M059J (cell line): Measurements from ENCODE around the gene HYI. TPM values are rescaled to one million over a fixed set of nuclear protein-coding genes. Genes with fewer than 3 reads are reported as not detected.
A peak's percentile ranks its signal among the peaks of the same experiment; 100 is the strongest.
"Not testable (repeated sequence)": the region's sequence is repeated elsewhere in the genome, so short reads cannot be mapped to it uniquely, and the experiment has no call there.

Experiments
- DNase-seq: peaks from one replicate; pipeline ENCODE4 v3.0.0-alpha.2; 2012; ENCODE audit warnings: low read depth
- total RNA-seq: library from RNA; depleted of rRNA; stranded (reverse); fragments of >200 nt; shearing (Covaris generic); gene quantifications from 2 replicates; pipeline ENCODE4 v1.2.3, GENCODE V29; 2014

Gene HYI
- total RNA-seq, 1 experiment from 2014 or later: 50.9 TPM

GRCh38 chr1:43427941-43428340 is 25.8 kb downstream of the HYI start:
- no peak for DNase-seq

- DNase-seq: no peak
These were observed 26.2 kb downstream of the HYI start for GRCh38 chr1:43427524-43427923.

- no peak for DNase-seq
These were observed 27.5 kb downstream of the HYI start for GRCh38 chr1:43426221-43426620.

GRCh38 chr1:43425045-43425444 is 28.7 kb downstream of the HYI start:
- no peak for DNase-seq

GRCh38 chr1:43423672-43424550 is 29.8 kb downstream of the HYI start:
- DNase-seq: no peak

- no peak for DNase-seq
These were observed 30.6 kb downstream of the HYI start for GRCh38 chr1:43422995-43423671.

GRCh38 chr1:43421976-43422750 is 31.6 kb downstream of the HYI start:
- no peak for DNase-seq

- DNase-seq: no peak
These were observed 32.3 kb downstream of the HYI start for GRCh38 chr1:43421396-43421795.

GRCh38 chr1:43420874-43421273 is 32.9 kb downstream of the HYI start:
- no peak for DNase-seq

GRCh38 chr1:43419627-43420425 is 33.9 kb downstream of the HYI start:
- DNase-seq: no peak

GRCh38 chr1:43418858-43419257 is 34.9 kb downstream of the HYI start:
- no peak for DNase-seq

- no peak for DNase-seq
These were observed 37.8 kb downstream of the HYI start for GRCh38 chr1:43415901-43416300.

GRCh38 chr1:43414634-43415223 is 39.0 kb downstream of the HYI start:
- DNase-seq: peak; percentile 57

- DNase-seq: not testable (repeated sequence)
These were observed 40.3 kb downstream of the HYI start for GRCh38 chr1:43413426-43413825.

GRCh38 chr1:43410571-43410970 is 43.2 kb downstream of the HYI start:
- no peak for DNase-seq

- no peak for DNase-seq
These were observed 47.9 kb downstream of the HYI start for GRCh38 chr1:43405876-43406234.

- peak; percentile 29 for DNase-seq
These were observed 48.4 kb downstream of the HYI start for GRCh38 chr1:43405219-43405875.

GRCh38 chr1:43404353-43404752 is 49.4 kb downstream of the HYI start:
- DNase-seq: no peak

GRCh38 chr1:43402089-43402865 is 51.5 kb downstream of the HYI start:
- no peak for DNase-seq
